PC-9 (cell line): ENCODE measurements around the gene FBLN2. TPM values are rescaled to one million over a fixed set of nuclear protein-coding genes. Genes with fewer than 3 reads are reported as not detected.

ENCODE experiments used
- BruUV-seq: library from RNA; stranded (reverse); fragments of 400-500 nt; replicated peaks from 2 replicates; lab custom pipeline; 2021; lab: Mats Ljungman, UMichigan
- CTCF ChIA-PET: fragments of 300-600 bp; sonication (Branson Sonifier 250); formaldehyde crosslinking; loops from one replicate; lab custom pipeline; 2022; ENCODE audit warnings: antibody characterized with exemption; lab: Charles Lee
- POLR2A ChIA-PET: fragments of 300-600 bp; sonication (Branson Sonifier 250); formaldehyde crosslinking; loops from one replicate; lab custom pipeline; 2022; ENCODE audit warnings: antibody characterized with exemption; ENCODE audit not compliant: unreplicated experiment; lab: Charles Lee
- DNase-seq, 2 experiments: peaks; one replicate each; pipeline versions ENCODE4 v3.0.0 to v3.0.0-alpha.2; 2015 to 2022; ENCODE audit warnings: mixed read lengths in 1 of 2
- H2AFZ ChIP-seq: fragments of 200-600 bp; sonication (generic); 2 replicates; pipeline ENCODE4 v1.8.1; 2017; ENCODE audit warnings: antibody characterized with exemption
- H3F3A ChIP-seq: fragments of 200-600 bp; sonication (generic); 2 replicates; pipeline ENCODE4 v1.8.1; 2017; ENCODE audit warnings: antibody characterized with exemption, mild to moderate bottlenecking, low read depth; ENCODE audit not compliant: insufficient read depth
- H3K27ac ChIP-seq: fragments of 200-600 bp; sonication (generic); 2 replicates; pipeline ENCODE4 v1.6.1; 2016; ENCODE audit warnings: mixed run types
- H3K27me3 ChIP-seq: fragments of 200-600 bp; sonication (generic); 2 replicates; pipeline ENCODE4 v1.6.1; 2016; ENCODE audit warnings: low read depth, mixed run types; ENCODE audit not compliant: insufficient read depth
- H3K36me3 ChIP-seq: fragments of 200-600 bp; sonication (generic); 2 replicates; pipeline ENCODE4 v1.6.1; 2016; ENCODE audit warnings: low read depth, mixed run types
- H3K4me1 ChIP-seq: fragments of 200-600 bp; sonication (generic); replicated peaks from 2 replicates; pipeline ENCODE4 v1.6.1; 2016; ENCODE audit warnings: mixed run types; ENCODE audit not compliant: insufficient read depth
- H3K4me2 ChIP-seq: fragments of 200-600 bp; sonication (generic); 2 replicates; pipeline ENCODE4 v1.6.1; 2017; ENCODE audit warnings: mixed run types
- H3K4me3 ChIP-seq: fragments of 200-600 bp; sonication (generic); 2 replicates; pipeline ENCODE4 v1.6.1; 2016; ENCODE audit warnings: mixed run types
- H3K79me2 ChIP-seq: fragments of 200-600 bp; sonication (generic); 2 replicates; pipeline ENCODE4 v1.6.1; 2017; ENCODE audit warnings: low read depth, mixed run types
- H3K9me2 ChIP-seq: fragments of 200-600 bp; sonication (generic); 2 replicates; pipeline ENCODE4 v1.8.1; 2017; ENCODE audit warnings: mild to moderate bottlenecking; ENCODE audit not compliant: insufficient read depth
- H3K9me3 ChIP-seq: fragments of 200-600 bp; sonication (generic); 2 replicates; pipeline ENCODE4 v1.8.1; 2016; ENCODE audit warnings: low read depth; ENCODE audit not compliant: insufficient read depth
- H4K20me1 ChIP-seq: fragments of 200-600 bp; sonication (generic); 2 replicates; pipeline ENCODE4 v1.8.1; 2017; ENCODE audit not compliant: insufficient read depth
- CTCF ChIP-seq: fragments of 200-600 bp; sonication (generic); conservative IDR thresholded peaks from 2 replicates; pipeline ENCODE4 v1.6.1; 2017; ENCODE audit warnings: mixed run types, antibody characterized with exemption, mild to moderate bottlenecking, moderate library complexity
- EZH2 ChIP-seq: fragments of 200-600 bp; sonication (generic); IDR thresholded peaks from 2 replicates; pipeline ENCODE4 v1.8.0; 2017; ENCODE audit warnings: antibody characterized with exemption, low read depth
- intact Hi-C: fragments of 100-400 bp; cut with micrococcal nuclease; formaldehyde crosslinking; loops from one replicate; pipeline ENCODE4 v1.10.0; 2022; ENCODE audit not compliant: unreplicated experiment
- total RNA-seq: library from RNA; stranded (reverse); gene quantifications from 2 replicates; pipeline ENCODE4 v1.2.3, GENCODE V29; 2021

The FBLN2 gene
- total RNA-seq, 1 experiment from 2014 or later: 0.57 TPM

GRCh38 chr3:13648060-13649001, 99.4 kb downstream of the FBLN2 start:
- no peak for TF ChIP-seq EZH2
- TF ChIP-seq CTCF: peak; percentile 99
- Histone ChIP-seq H2AFZ (no peak overlapping the region), H3K4me1 (peaks cover 47% of the 10 kb centered on the region), H3K27ac (no peak overlapping the region), H3K27me3 (no peaks in the 10 kb centered on the region), H3K36me3 (no peaks in the 10 kb centered on the region), H3F3A (peaks cover 14% of the 10 kb centered on the region; the same call in 1 of the 2 replicates), H3K9me2 (no peaks in the 10 kb centered on the region), H3K4me3 (no peak overlapping the region), H3K4me2 (peak overlapping the region; percentile 41), H3K9me3 (no peaks in the 10 kb centered on the region), H3K79me2 (no peaks in the 10 kb centered on the region), H4K20me1 (no peaks in the 10 kb centered on the region)
- intact Hi-C loops: loop anchor here (1.0 kb wide), 2 partner anchors 68 to 152 kb away; no protein-coding TSS in a partner anchor
- DNase-seq: peak; percentile 54 to 85
- no TSS peak for BruUV-seq
- ChIA-PET CTCF (interaction anchor here (0.5 to 2.6 kb wide), 6 partner anchors 134 to 341 kb away, joined by 3 to 31 read pairs (median 4); partner anchors contain the start of gene HDAC11), POLR2A (interaction anchor here (0.6 to 1.2 kb wide), 4 partner anchors 115 to 1077 kb away, joined by 3 to 4 read pairs (median 3); no protein-coding TSS in a partner anchor)

GRCh38 chr3:13650210-13651056, 101.5 kb downstream of the FBLN2 start:
- Histone ChIP-seq H3K4me3 (peak overlapping the region; percentile 45; the same call in 1 of the 2 replicates), H3K9me3 (no peaks in the 10 kb centered on the region), H3K27ac (no peak overlapping the region), H3K4me1 (peaks cover 57% of the 10 kb centered on the region), H4K20me1 (no peaks in the 10 kb centered on the region), H3K27me3 (no peaks in the 10 kb centered on the region), H3K9me2 (no peaks in the 10 kb centered on the region), H3K36me3 (no peaks in the 10 kb centered on the region), H2AFZ (no peak overlapping the region), H3K79me2 (no peaks in the 10 kb centered on the region), H3F3A (peaks cover 25% of the 10 kb centered on the region; the same call in 1 of the 2 replicates), H3K4me2 (peak overlapping the region; percentile 79)
- TF ChIP-seq CTCF: peak; percentile 99
- TF ChIP-seq EZH2: no peak
- intact Hi-C loops: loop anchor here (1.0 to 10.0 kb wide), 2 partner anchors 366 to 558 kb away; no protein-coding TSS in a partner anchor
- no TSS peak for BruUV-seq
- ChIA-PET POLR2A (no interaction called here), CTCF (interaction anchor here (0.5 to 2.6 kb wide), 4 partner anchors 93 to 155 kb away, joined by 3 to 31 read pairs (median 4); no protein-coding TSS in a partner anchor)
- peak in 1 of 2 experiments; percentile 78 for DNase-seq

- POLR2A ChIA-PET: no interaction called here
- intact Hi-C loops: loop anchor here (10.0 kb wide), 1 partner anchor 366 kb away; no protein-coding TSS in a partner anchor
- H3K9me3 ChIP-seq: no peaks in the 10 kb centered on the region
- H3K4me3 ChIP-seq: no peak overlapping the region
- no peaks in the 10 kb centered on the region for H3K36me3 ChIP-seq
- H3K4me2 ChIP-seq: peak overlapping the region; percentile 79
- CTCF ChIA-PET: interaction anchor here (0.5 to 1.0 kb wide), 2 partner anchors 154 kb away, joined by 4 read pairs; no protein-coding TSS in a partner anchor
- no peaks in the 10 kb centered on the region for H3K9me2 ChIP-seq
- H2AFZ ChIP-seq: no peak overlapping the region
- BruUV-seq: no TSS peak
- no peaks in the 10 kb centered on the region for H3K27me3 ChIP-seq
- H4K20me1 ChIP-seq: no peaks in the 10 kb centered on the region
- no peak for TF ChIP-seq CTCF
- TF ChIP-seq EZH2: no peak
- peaks cover 57% of the 10 kb centered on the region for H3K4me1 ChIP-seq
- H3F3A ChIP-seq: peaks cover 25% of the 10 kb centered on the region; the same call in 1 of the 2 replicates
- H3K27ac ChIP-seq: no peak overlapping the region
- no peak for DNase-seq
- H3K79me2 ChIP-seq: no peaks in the 10 kb centered on the region
Observed at GRCh38 chr3:13651057-13651400, 102.1 kb downstream of the FBLN2 start.
